Trophoblast cell (in vitro differentiated cells and primary cell): ENCODE data around the gene SKP2.
"Not testable (repeated sequence)": the region's sequence is repeated elsewhere in the genome, so short reads cannot be mapped to it uniquely, and the experiment has no call there.

Experiments
- DNase-seq, 2 donors: peaks; one replicate each; pipeline ENCODE4 v3.0.0-alpha.2; 2016
- H2AFZ ChIP-seq: 2 replicates; pipeline ENCODE4 v1.6.1; 2013; ENCODE audit warnings: low read length, moderate library complexity, mild to moderate bottlenecking; ENCODE audit not compliant: insufficient read depth, poor library complexity
- H2AK5ac ChIP-seq: 2 replicates; pipeline ENCODE4 v1.6.1; 2013; ENCODE audit warnings: mild to moderate bottlenecking, low read length
- H2BK120ac ChIP-seq: 2 replicates; pipeline ENCODE4 v1.6.1; 2013; ENCODE audit warnings: low read length, mild to moderate bottlenecking, moderate library complexity; ENCODE audit not compliant: insufficient read depth, poor library complexity
- H2BK12ac ChIP-seq: 2 replicates; pipeline ENCODE4 v1.6.1; 2013; ENCODE audit warnings: mild to moderate bottlenecking, low read length, moderate library complexity
- H2BK5ac ChIP-seq: 2 replicates; pipeline ENCODE4 v1.6.1; 2013; ENCODE audit warnings: low read length, low read depth, moderate library complexity, mild to moderate bottlenecking; ENCODE audit not compliant: poor library complexity
- H3K14ac ChIP-seq: 2 replicates; pipeline ENCODE4 v1.6.1; 2013; ENCODE audit warnings: mild to moderate bottlenecking, low read length
- H3K18ac ChIP-seq: 2 replicates; pipeline ENCODE4 v1.6.1; 2013; ENCODE audit warnings: mild to moderate bottlenecking, low read length
- H3K23ac ChIP-seq: 2 replicates; pipeline ENCODE4 v1.6.1; 2013; ENCODE audit warnings: low read length
- H3K27ac ChIP-seq: 2 replicates; pipeline ENCODE4 v1.5.1; 2013; ENCODE audit warnings: low read depth, mild to moderate bottlenecking, inconsistent platforms, low read length, moderate library complexity
- H3K27me3 ChIP-seq: 2 replicates; pipeline ENCODE4 v1.6.1; 2013; ENCODE audit warnings: inconsistent platforms, mild to moderate bottlenecking, low read length, moderate library complexity; ENCODE audit not compliant: insufficient read depth
- H3K36me3 ChIP-seq, 2 experiments: 1 replicate in 1 of 2; 2 replicates in 1 of 2; pipeline ENCODE4 v1.6.1; 2013; ENCODE audit warnings: low read length in 2 of 2, mild to moderate bottlenecking in 2 of 2, moderate library complexity in 1 of 2; ENCODE audit not compliant: insufficient read depth in 2 of 2, control insufficient read depth in 1 of 2
- H3K4ac ChIP-seq: 2 replicates; pipeline ENCODE4 v1.6.1; 2013; ENCODE audit warnings: low read depth, mild to moderate bottlenecking, low read length, moderate library complexity
- H3K4me1 ChIP-seq, 2 experiments: 1 replicate in 1 of 2; 2 replicates in 1 of 2; pipeline ENCODE4 v1.6.1; 2013; ENCODE audit warnings: low read length in 2 of 2, mild to moderate bottlenecking in 2 of 2, moderate library complexity in 1 of 2; ENCODE audit not compliant: insufficient read depth in 2 of 2, control insufficient read depth in 1 of 2
- H3K4me2 ChIP-seq: 2 replicates; pipeline ENCODE4 v1.6.1; 2013; ENCODE audit warnings: inconsistent platforms, mild to moderate bottlenecking, low read length, moderate library complexity
- H3K4me3 ChIP-seq: 2 replicates; pipeline ENCODE4 v1.5.1; 2013; ENCODE audit warnings: mild to moderate bottlenecking, low read depth, low read length, inconsistent platforms
- H3K79me1 ChIP-seq: one replicate; pipeline ENCODE4 v1.6.1; 2013; ENCODE audit warnings: low read length
- H3K79me2 ChIP-seq: 2 replicates; pipeline ENCODE4 v1.6.1; 2013; ENCODE audit warnings: low read length, mild to moderate bottlenecking; ENCODE audit not compliant: control insufficient read depth, insufficient read depth, poor library complexity
- H3K9ac ChIP-seq: 2 replicates; pipeline ENCODE4 v1.6.1; 2013; ENCODE audit warnings: mild to moderate bottlenecking, low read length
- H3K9me3 ChIP-seq: 2 replicates; pipeline ENCODE4 v1.6.1; 2013; ENCODE audit warnings: low read depth, mild to moderate bottlenecking, control low read depth, inconsistent platforms, low read length; ENCODE audit not compliant: insufficient read depth
- H4K12ac ChIP-seq: 2 replicates; pipeline ENCODE4 v1.6.1; 2013; ENCODE audit warnings: low read depth, mild to moderate bottlenecking, low read length, moderate library complexity
- H4K8ac ChIP-seq: 2 replicates; pipeline ENCODE4 v1.6.1; 2013; ENCODE audit warnings: low read depth, mild to moderate bottlenecking, low read length, moderate library complexity
- H4K91ac ChIP-seq: one replicate; pipeline ENCODE4 v1.6.1; 2013; ENCODE audit warnings: low read depth, mild to moderate bottlenecking, low read length, moderate library complexity
- WGBS: extraction: QIAGEN DNeasy Blood & Tissue Kit; methylation state at CpG from one replicate; pipeline ENCODE4 v1.1.7; 2013; ENCODE audit warnings: missing lambda C conversion rate; ENCODE audit not compliant: insufficient read length, insufficient coverage; ENCODE audit errors: extremely low coverage; 5-methylcytosine and 5-hydroxymethylcytosine counted together

Gene SKP2

DNA sequence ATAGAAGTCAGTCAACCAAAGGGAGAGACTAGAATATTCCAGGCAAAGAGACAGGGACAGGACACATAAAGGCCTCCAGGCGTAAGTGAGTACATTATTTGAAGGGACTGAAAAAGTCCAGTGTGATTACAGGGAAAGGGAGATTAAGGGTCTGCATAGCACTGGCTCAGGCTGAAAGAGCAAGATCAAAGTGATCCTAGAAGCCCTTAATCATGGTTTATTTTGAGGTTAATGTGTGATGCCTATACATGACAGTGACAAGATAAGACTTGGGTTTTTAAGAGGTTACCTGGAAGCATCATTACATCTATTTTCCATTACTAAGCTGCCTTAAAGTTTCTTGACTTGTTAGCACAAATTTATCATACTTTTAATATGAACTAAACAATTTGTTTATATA, 26.0 kb upstream of the SKP2 start:
- Histone ChIP-seq H3K9ac (no peak overlapping the region), H3K79me2 (no peaks in the 10 kb centered on the region), H3K4me3 (no peak overlapping the region), H4K8ac (no peak overlapping the region), H3K4me2 (no peak overlapping the region), H2BK12ac (no peak overlapping the region), H4K91ac (no peak overlapping the region), H3K4me1 (no peaks in the 10 kb centered on the region), H3K79me1 (no peaks in the 10 kb centered on the region), H2BK5ac (no peak overlapping the region), H2AK5ac (no peak overlapping the region), H3K27me3 (no peaks in the 10 kb centered on the region), H3K18ac (no peak overlapping the region), H3K36me3 (peaks cover 0 to 2% of the 10 kb centered on the region in 2 experiments), H2BK120ac (no peak overlapping the region), H3K4ac (no peak overlapping the region), H2AFZ (no peak overlapping the region), H3K23ac (no peak overlapping the region), H3K9me3 (no peaks in the 10 kb centered on the region), H3K14ac (no peak overlapping the region), H3K27ac (no peak overlapping the region), H4K12ac (no peak overlapping the region)
- no peak for DNase-seq
- no CpG with 5 or more reads among the region's 1 CpG for WGBS

DNA sequence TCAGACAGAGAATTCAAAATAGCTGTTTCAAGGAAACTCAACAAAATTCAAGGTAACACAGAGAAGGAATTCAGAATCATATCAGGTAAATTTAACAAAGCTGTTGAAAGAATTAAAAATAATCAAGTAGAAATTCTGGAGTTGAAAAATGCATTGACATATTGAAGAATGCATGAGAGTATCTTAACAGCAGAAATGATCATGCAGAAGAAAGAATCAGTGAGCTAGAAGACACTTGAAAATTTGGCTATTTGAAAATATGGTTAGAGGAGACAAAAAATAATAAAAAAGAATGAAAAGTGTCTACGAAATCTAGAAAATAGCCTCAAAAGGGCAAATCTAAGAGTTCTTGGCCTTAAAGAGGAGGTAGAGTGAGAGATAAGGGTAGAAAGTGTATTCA, 23.1 kb upstream of the SKP2 start:
- WGBS: no CpG with 5 or more reads among the region's 1 CpG

DNA sequence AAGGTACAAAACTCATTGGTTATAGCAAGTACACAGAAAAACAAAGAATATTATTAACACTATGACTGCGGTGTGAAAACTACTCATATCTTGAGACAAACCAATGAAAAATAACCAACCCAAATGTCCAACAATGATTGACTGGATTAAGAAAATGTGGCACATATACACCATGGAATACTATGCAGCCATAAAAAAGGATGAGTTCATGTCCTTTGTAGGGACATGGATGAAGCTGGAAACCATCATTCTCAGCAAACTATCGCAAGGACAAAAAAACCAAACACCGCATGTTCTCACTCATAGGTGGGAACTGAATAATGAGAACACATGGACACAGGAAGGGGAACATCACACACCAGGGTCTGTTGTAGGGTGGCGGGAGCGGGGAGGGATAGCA, 22.2 kb upstream of the SKP2 start:
- not testable (repeated sequence) for H3K4me2 ChIP-seq, H3K36me3 ChIP-seq, H3K79me1 ChIP-seq, H3K18ac ChIP-seq, H4K91ac ChIP-seq, H2AFZ ChIP-seq, H2BK120ac ChIP-seq, H3K9ac ChIP-seq, H3K14ac ChIP-seq, H2BK5ac ChIP-seq, H3K9me3 ChIP-seq, H4K8ac ChIP-seq, H3K79me2 ChIP-seq, H3K23ac ChIP-seq, H3K27me3 ChIP-seq, H2AK5ac ChIP-seq, H4K12ac ChIP-seq, H3K27ac ChIP-seq, H3K4me1 ChIP-seq, H2BK12ac ChIP-seq, DNase-seq, H3K4ac ChIP-seq, H3K4me3 ChIP-seq
- WGBS: no CpG with 5 or more reads among the region's 5 CpGs

More for the DNA sequence above, 23.1 kb upstream of the SKP2 start:
- Histone ChIP-seq H2AK5ac (no peak overlapping the region), H2BK5ac (no peak overlapping the region), H2BK12ac (no peak overlapping the region), H3K4me3 (no peak overlapping the region), H2AFZ (no peak overlapping the region), H3K14ac (no peak overlapping the region), H3K4me1 (no peaks in the 10 kb centered on the region), H3K23ac (no peak overlapping the region), H4K91ac (no peak overlapping the region), H3K36me3 (peaks cover 0 to 2% of the 10 kb centered on the region in 2 experiments), H3K79me2 (no peaks in the 10 kb centered on the region), H4K8ac (no peak overlapping the region), H3K79me1 (no peaks in the 10 kb centered on the region), H4K12ac (no peak overlapping the region), H3K27me3 (no peaks in the 10 kb centered on the region), H3K4ac (no peak overlapping the region), H3K9ac (no peak overlapping the region), H3K27ac (no peak overlapping the region), H3K4me2 (no peak overlapping the region), H2BK120ac (no peak overlapping the region), H3K18ac (no peak overlapping the region), H3K9me3 (no peaks in the 10 kb centered on the region)
- no peak for DNase-seq

DNA sequence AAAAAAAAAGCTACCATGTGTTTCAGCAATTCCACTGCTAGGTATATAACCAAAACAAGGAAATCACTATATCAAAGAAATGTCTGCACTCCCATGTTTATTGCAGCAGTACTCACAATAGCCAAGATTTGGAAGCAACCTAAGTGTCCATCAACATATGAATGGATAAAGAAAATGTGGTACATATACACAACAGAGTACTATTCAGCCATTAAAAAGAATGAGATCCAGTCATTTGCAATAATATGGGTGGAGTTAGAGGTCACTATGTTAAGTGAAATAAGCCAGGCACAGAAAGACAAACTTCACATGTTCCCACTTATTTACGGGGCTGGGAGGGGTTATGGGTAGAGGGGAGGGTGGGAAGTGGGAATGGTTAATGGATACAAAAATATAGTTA, 18.9 kb upstream of the SKP2 start:
- not testable (repeated sequence) for H2BK5ac ChIP-seq, H4K91ac ChIP-seq, H3K18ac ChIP-seq, H2BK12ac ChIP-seq, H3K23ac ChIP-seq, H3K14ac ChIP-seq, H3K4me3 ChIP-seq, H3K4me1 ChIP-seq, H2AFZ ChIP-seq, H3K9me3 ChIP-seq, H3K27me3 ChIP-seq, H3K79me1 ChIP-seq, H2AK5ac ChIP-seq, H4K12ac ChIP-seq, H3K79me2 ChIP-seq, H3K27ac ChIP-seq, H4K8ac ChIP-seq, H2BK120ac ChIP-seq, DNase-seq, H3K36me3 ChIP-seq, H3K4ac ChIP-seq, H3K9ac ChIP-seq, H3K4me2 ChIP-seq
- WGBS: no CpG with 5 or more reads among the region's 1 CpG
